ENCODE measurements around the gene C4B.
A peak's percentile ranks its signal among the peaks of the same experiment; 100 is the strongest.

Gene C4B

DNA sequence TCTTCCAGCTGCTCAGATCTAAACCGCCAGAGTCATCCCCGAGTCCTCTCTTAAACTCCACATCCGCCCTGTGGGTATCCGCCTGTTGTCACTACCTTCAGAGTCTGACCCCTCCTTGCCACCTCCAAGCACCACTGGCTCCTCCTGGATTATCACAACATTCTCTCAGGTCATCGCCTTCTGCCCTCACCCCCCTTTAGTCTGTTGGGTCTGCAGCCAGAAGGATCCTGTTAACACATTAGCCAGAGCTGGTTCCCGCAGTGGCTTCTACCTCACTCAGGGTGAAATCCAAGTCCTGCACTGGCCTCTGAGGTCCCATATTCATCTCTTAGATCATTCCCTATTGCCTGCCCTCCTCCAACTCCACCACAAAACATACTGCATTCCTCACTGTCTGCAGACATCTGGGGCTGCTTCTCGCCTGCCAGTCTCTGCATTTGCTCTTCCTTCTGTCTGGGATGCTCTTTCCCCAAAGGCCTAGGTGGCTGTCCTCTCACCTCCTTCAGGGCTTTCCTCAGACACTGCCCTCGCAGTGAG lies 60.5 kb downstream of the C4B start:
- no peak for DNase-seq
- intact Hi-C loops (cut with DNase I), result no loop called here

DNA sequence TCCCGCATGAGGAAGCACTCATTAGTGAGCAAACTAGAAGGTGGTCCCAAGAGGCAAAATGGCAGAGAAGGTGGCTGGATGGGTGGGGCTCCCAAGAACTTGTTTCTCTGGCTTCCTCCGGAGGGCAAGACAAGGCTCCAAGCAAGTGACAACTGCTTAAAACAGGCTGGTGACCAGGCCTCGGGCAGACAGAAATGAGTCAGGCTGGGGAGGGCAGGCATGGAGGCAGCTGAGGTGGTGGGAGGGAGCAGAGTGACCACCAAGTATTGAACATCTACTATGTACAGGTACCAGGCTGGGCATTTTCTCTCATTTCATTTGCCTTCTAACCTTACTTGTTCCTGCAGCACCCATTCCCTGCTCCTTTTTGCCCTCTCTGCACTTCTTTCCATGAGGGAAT lies 61.2 kb downstream of the C4B start:
- intact Hi-C loops (cut with DNase I), result no loop called here
- no peak for DNase-seq

DNA sequence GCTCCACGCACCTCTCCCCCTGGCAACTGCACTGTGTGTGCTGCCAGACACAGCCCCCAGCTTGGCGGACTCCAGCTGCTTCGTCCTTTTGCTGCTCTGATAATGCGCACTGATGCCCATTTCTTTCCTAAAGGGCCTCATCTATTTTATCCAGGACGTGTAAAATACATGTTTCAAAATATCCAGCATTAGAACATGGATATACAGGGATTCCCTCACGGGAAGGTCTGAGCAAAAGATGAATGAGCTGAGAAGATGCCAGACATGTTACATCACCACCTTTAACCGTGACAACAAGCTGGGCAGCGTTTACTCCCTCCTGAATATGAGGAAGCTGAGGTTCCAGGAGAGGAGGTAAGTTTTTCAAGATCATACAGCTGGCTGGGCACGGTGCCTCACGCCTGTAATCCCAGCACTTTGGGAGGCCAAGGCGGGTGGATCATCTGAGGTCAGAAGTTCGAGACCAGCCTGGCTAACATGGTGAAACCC lies 61.8 kb downstream of the C4B start:
- DNase-seq, result no peak
- intact Hi-C loops (cut with DNase I), result no loop called here

DNA sequence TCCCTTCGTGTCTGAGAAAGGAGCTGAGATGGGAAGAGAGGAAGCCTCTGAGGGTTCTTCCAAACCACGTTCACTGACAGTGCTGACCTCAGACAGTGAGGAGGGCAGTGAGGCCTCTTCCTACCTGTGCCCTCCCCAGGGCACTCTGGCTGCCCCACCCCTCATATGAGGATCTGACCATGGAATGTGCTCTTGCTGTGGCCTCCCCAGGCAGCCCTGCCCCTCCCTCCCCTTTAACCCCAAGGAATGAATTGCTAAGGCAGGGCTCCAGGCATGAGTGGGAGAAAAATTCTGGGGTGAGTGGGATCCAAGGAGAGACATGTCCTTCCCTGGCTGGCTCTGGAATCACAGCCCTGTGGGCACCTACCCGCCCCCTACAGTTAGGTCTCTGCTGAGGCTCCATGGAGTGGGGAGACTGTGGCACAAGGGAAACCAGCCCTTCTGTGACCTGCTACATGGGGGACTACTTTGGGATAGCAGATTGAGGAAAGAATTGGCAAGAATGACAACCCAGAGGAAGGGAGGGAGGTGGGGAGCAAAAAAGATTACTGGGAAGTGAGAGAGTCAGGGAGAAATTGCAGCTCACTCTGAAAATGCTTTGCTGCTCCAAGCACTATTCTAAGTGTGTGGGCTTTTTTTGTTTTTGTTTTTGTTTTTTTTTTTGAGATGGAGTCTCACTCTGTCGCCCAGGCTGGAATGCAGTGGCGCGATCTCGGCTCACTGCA lies 65.1 kb downstream of the C4B start:
- DNase-seq, result peak in 1 of 10 donors; percentile 0
- intact Hi-C loops (cut with DNase I), result no loop called here

DNA sequence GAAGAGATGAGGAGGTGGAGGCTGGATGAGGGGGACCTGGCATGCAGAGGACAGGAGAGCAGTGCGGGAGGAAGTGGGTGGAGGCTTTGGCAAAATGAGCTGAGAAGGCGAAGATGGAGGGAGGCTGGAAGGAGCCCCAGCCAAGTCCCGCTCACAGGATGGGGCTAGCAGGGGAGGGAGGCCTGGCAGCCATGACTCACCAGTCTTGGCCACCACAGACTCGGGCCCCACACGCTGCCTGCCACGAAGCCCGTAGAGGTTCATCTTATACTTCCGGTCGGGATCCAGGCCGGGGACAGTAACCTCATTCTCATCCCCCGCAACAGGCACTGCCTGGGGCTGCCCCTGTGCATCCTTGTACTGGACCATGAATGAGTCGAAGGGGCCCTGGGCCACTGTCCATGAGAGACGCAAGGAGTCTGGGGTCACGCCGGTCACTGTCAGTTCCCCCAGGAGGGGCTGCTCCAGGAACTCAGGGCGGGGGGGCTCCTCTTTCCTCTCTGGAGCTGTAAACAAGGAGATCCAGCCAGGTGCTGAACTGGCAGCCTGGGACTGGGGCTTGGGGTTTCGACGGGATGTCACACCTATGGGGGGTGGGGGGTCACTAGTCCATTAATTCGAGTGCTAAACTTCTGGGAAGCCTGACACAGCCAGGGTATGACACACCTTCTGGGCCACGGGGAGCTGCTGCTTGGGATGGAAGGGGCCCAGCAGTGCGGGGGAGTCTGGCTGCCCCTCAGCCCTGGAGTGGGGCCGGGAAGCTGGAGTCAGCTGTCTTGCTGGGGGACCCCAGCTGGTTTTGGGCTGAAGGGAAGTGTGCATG lies 66.8 kb downstream of the C4B start:
- peak in 8 of 10 donors; percentile 25 to 90 (median 58) for DNase-seq
- intact Hi-C loops (cut with DNase I), result no loop called here

DNA sequence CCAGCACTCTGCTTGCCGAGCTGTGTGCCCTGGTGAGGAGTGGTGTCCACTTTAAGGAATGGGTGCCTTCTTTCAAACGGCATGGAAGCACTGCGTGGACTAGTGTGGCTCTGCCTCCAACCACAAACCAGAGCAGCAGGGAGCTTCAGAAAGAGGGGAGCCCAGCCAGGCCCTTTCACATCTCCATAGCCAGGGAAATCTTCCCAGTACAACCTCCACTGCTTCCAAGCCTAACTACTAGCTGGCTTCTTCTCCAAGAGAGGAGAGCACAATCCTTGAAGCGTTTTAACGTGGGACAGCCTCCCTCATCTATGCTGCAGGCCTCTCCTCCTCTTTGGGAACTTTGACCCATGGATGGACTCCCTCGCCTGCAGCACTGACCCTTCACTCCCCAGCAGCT lies 67.9 kb downstream of the C4B start:
- DNase-seq, result peak in 2 of 10 donors; percentile 12 to 52
- intact Hi-C loops (cut with DNase I), result no loop called here

DNA sequence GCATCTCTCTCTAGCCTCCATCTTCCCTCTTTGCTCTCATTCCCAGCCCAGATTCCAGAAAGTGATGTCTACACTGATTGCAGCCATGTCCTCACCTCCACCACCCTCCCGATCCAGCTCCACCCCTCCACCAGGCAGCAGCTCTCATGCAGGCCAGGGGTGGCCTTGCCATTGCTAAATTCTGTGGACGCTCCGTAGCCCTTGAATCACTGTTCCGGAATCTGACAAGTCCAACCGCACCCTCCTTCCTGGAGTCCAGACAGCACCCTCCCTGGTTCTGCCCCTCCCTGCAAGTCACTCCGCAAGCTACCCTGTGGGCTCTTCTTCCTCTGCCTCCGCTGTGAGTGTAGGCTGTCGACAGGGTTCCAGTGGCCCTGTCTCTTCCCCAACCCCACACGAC lies 68.3 kb downstream of the C4B start:
- intact Hi-C loops (cut with DNase I), result no loop called here
- DNase-seq, result peak in 1 of 10 donors; percentile 18

DNA sequence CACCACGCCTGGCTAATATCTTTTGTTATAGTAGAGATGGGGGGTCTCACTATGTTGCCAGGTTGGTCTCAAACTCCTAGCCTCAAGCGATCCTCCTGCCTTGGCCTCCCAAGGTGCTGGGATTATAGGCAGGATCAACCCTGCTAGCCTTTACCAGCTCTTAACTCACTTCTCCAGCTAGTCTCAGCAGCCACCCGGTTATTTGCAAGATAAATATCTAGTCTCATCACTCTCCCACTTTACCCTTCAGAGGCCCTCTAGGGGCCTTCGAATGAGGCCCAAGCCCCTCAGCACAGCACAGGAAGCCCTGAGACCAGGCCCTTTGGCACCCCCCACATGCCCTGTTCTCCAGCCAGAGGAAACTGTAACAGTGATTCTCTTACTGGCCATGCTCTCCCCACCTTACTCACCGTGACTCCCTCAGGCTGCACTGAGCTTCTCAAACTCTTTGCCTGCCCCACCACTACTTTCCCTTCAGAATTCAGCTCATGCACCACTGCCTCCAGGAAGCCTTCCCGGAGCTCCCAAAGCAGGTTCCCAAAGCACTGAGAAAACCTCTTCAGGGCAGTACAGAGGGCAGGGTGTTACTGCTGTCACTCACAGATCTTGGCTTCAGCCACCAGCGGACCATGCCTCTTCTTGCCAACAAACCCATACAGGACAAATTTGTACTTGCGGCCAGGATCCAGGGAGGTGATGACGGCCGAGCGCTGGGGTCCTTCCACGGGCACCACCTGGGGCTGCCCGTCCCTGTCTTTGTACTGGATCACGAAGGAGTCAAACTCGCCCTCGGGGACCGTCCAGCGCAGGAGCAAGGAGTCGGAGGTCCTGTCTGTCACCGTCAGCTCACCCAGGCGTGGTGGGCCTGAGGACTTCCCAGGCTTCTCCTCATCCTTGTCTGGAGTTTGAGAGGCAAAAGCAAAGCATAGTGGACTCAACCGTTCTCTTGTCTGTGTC lies 69.5 kb downstream of the C4B start:
- DNase-seq, result peak in 1 of 10 donors; percentile 72
- intact Hi-C loops (cut with DNase I), result no loop called here

DNA sequence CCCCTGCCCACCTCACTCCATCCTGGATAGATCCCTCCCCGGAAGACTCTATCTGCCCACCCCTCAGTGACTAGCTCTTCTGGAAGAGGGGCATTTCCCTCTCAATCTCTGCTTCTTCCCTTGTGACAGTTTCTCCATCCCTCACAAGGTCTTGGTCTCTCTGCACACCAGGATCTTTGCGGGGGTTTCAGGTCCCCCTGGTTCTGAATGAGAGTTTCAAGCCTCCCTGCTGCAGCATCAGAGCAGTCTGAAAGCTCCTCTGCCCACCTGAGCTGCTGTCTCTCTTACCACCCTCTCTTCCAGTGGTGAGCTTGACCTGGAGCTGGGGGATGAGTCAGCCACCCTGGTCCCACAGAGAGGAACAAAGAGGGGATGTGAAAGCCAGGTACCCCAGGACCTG lies 70.2 kb downstream of the C4B start:
- intact Hi-C loops (cut with DNase I), result no loop called here
- peak in 1 of 10 donors; percentile 2 for DNase-seq

All from posterior cingulate gyrus (tissue), 11 donors.